Lung microvascular endothelial cell (primary cell): Measurements from ENCODE around the gene OPHN1. TPM values are rescaled to one million over a fixed set of nuclear protein-coding genes. Genes with fewer than 3 reads are reported as not detected.
A peak's percentile ranks its signal among the peaks of the same experiment; 100 is the strongest.
"Not testable (repeated sequence)": the region's sequence is repeated elsewhere in the genome, so short reads cannot be mapped to it uniquely, and the experiment has no call there.

Experiments used
- DNase-seq, 2 donors: peaks; one replicate each; pipeline versions ENCODE4 v3.0.0 to v3.0.0-alpha.2; 2010; ENCODE audit warnings: low read depth in 2 of 2
- total RNA-seq: library from RNA; depleted of rRNA; stranded (reverse); fragments of >200 nt; gene quantifications from 2 replicates; pipeline ENCODE4 v1.2.1, GENCODE V29; 2014

OPHN1 gene
- total RNA-seq, 1 donor from 2014 or later, result 7.7 TPM

DNA sequence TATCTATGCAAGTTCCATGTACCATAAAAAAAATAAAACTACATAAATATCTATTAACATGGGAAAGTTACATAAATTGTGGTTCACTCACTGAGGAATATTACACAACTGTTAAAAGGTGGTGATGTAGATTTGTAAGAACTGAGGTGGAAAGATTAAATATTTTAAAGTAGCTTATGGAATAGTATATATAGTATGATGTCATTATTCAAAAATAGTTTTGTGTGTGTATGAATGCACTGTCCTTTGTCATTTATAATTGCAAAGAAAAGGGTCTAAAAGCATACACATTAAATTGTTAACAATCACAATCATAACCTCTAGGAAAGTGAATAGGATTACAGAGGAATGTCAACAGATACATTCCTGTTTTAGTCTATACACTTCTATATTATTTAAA, 355.9 kb downstream of the OPHN1 start:
- DNase-seq, result no peak

DNA sequence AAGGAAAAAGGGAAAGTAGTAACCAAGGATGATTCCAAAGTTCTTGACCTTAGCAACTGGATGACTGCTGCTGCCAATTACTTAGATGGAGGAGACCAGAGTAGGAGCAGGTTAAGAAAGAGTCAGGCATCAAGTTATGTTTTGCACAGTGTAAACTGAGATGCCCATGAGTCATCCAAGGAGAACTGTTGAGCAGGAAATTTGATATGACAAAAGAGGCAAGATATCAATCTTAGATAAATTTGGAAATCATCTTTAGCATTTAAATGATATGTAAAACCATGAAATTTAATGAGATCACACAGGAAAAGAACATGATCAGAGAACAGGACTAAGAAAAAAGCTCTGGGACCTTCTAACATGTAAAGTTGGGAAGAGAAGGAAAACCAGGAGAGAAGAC, 361.3 kb downstream of the OPHN1 start:
- peak in 1 of 2 donors; percentile 24 for DNase-seq

GRCh38 chrX:68070119-68070518, 363.2 kb downstream of the OPHN1 start:
- DNase-seq, result not testable (repeated sequence)

DNA sequence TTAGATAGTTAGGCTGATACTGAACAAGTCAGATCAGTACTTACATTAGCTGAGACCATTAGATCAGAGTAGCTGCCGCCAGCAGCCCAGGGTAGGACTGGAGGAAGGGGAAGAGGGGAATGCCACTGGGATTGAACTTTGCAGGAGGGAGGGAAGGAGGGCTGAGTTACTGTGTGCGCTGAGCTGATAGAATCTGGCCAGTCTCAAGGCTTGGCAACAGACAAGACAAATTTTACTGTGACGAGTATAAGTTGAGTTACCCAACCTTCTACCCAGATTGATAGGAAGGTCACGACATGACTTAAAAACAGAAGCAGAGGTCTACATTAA, 372.1 kb downstream of the OPHN1 start:
- no peak for DNase-seq

GRCh38 chrX:68060506-68061205, 372.6 kb downstream of the OPHN1 start:
- peak in 1 of 2 donors; percentile 7 for DNase-seq

DNA sequence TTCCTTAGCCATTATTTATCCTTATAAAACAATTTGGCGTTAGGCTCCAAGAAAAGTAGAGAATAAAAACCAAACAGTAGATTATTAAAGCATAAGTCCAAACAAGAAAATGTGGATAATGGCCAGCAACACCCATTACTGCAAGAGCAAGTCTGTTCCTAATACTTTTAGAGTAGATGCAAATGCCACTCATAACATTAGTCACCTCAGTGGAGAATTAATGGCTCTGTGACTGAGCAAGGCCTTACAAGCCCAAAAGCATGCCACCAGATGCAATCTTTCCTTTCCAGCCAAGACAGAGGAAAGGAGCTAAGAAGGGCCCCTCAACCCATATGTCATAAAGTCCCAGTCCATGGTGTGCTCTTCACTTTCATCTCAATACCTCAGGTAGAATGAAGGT, 373.8 kb downstream of the OPHN1 start:
- DNase-seq, result no peak

DNA sequence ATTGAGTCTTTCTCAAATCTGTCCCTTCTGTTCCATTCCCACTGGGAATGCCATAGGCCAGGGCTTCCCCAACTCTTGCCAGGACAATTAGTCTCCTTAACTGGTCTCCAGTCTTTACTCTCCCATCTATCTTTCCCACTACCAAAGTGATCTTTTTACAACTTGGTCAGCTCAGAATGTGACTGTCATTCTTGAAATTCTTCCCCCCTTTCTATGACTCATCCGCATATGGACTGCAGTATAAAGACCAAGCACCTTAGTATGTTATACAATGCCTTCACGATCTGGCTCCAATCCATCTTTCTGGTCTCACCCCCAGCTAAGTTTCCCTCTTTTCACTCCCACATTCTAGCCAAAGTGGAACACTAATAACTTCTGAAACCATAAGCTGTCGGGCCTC, 383.8 kb downstream of the OPHN1 start:
- no peak for DNase-seq

GRCh38 chrX:68048774-68049173, 384.5 kb downstream of the OPHN1 start:
- no peak for DNase-seq

GRCh38 chrX:68045008-68045577, 388.2 kb downstream of the OPHN1 start:
- DNase-seq, result no peak

- DNase-seq, result no peak
These were observed 389.4 kb downstream of the OPHN1 start for GRCh38 chrX:68043713-68044438.

DNA sequence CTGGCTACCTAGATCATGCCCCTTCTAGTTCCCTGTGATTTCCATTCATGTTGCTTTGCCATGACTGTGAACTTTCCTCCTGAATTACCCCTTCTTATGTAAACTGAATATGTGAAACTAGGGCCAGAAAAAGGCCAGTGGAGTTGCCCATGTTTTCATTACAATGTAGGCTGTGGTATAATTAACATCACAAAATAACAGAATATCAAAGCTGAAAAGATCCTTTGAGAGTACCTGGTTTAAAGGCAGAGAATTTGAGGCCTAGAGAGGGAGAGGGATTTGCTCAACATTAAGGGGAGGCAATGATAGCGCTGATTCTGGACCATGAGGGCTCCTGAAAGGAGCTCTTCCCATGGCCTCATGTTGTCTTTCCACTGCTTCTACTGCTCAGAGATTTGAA, 392.2 kb downstream of the OPHN1 start:
- DNase-seq, result no peak

DNA sequence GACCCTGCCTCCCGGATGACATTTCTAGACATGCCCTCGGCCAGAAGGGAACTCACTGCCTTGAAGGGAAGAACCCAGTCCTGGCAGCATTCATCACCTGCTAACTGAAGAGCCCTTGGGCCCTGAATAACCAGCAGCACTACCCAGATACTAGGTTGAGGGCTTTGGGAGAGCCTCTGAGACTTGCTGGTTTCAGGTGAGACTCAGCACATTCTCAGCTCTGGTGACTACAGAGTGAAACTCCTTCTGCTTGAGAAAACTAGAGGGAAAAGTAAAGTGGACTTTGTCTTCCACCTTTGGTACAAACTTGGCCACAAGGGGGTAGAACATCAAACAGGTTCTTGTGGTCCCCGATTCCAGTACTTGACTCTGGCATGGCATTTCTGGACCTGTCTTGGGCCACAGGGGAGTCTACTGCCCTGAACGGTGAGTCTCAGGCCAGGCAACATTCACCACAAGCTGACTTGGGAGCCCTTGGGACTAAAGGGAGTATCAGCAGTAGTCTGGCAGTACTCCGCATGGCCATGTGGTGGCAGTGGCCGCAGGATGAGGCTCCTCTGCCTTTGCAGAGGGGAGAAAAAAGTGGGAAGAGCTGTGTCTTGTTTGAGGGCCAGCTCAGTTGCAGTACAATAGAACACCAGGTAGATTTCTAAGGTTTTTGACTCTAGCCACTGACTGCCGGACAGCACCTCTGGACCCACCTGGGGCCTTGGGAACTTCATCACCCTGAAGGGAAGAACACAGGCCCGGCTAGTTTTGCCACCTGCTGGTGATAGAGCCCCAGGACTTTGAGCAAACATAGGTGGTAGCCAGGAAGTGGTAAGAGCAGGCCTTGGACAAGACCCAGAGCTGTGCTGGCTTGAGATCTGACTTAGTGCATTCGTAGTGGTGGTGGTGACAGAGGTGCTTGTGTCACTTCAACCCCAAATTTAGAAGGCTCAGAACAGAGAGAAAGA, 414.8 kb downstream of the OPHN1 start:
- peak; percentile 35 to 47 for DNase-seq

- DNase-seq, result no peak
These were observed 434.8 kb downstream of the OPHN1 start for GRCh38 chrX:67998540-67998939.

Other genes with a start within 250 kb of the OPHN1 start
- gene YIPF6, start 65.6 kb upstream of the OPHN1 start, total RNA-seq, result 11.3 and 20.0 TPM in 2 replicates
- 16.8 and 33.3 TPM in 2 replicates for gene STARD8, start 214.2 kb upstream of the OPHN1 start, total RNA-seq